ENCODE data around the gene HAUS5. TPM values are rescaled to one million over a fixed set of nuclear protein-coding genes. Genes with fewer than 3 reads are reported as not detected.

The HAUS5 gene
- total RNA-seq, 1 donor from 2014 or later = 34.1 TPM

GRCh38 chr19:35655600-35655999, 43.1 kb downstream of the HAUS5 start:
- DNase-seq (ENCODE audit: low spot score, unreplicated experiment) = no peak
- Mint-ChIP-seq H3K27me3 (no peaks in the 10 kb centered on the region), H3K27ac (no peak overlapping the region), H3K4me3 (ENCODE audit: low read depth) (no peak overlapping the region), H3K9me3 (ENCODE audit: low read depth) (no peaks in the 10 kb centered on the region), H3K4me1 (ENCODE audit: low read depth) (no peaks in the 10 kb centered on the region), H3K36me3 (ENCODE audit: insufficient read depth) (peaks cover 28% of the 10 kb centered on the region)
- no peak for TF ChIP-seq CTCF (IDR thresholded peaks at IDR 0.05; ENCODE audit: unreplicated experiment)

DNA sequence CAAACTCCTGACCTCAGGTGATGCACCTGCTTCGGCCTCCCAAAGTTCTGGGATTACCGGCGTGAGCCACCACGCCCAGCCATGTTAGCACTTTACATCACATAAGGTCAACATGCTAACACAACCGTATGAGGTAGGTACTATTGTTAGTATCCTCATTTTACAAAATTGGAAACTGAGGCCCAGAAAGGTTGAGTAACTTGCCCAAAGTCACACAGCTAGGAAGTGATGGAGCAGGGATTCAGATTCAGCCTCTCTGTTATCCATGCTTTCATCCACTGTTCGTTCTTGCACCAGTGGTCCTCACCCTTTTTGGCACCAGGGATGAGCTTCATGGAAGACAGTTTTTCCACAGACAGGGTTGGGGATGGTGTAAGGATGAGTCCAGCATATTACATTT, 44.2 kb downstream of the HAUS5 start:
- H3K27me3 Mint-ChIP-seq = no peaks in the 10 kb centered on the region
- no peaks in the 10 kb centered on the region for H3K9me3 Mint-ChIP-seq (ENCODE audit: low read depth)
- peaks cover 32% of the 10 kb centered on the region for H3K36me3 Mint-ChIP-seq (ENCODE audit: insufficient read depth)
- H3K27ac Mint-ChIP-seq = no peak overlapping the region
- no peaks in the 10 kb centered on the region for H3K4me1 Mint-ChIP-seq (ENCODE audit: low read depth)
- DNase-seq (ENCODE audit: low spot score, unreplicated experiment) = no peak
- no peak overlapping the region for H3K4me3 Mint-ChIP-seq (ENCODE audit: low read depth)
- no peak for TF ChIP-seq CTCF (IDR thresholded peaks at IDR 0.05; ENCODE audit: unreplicated experiment)

DNA sequence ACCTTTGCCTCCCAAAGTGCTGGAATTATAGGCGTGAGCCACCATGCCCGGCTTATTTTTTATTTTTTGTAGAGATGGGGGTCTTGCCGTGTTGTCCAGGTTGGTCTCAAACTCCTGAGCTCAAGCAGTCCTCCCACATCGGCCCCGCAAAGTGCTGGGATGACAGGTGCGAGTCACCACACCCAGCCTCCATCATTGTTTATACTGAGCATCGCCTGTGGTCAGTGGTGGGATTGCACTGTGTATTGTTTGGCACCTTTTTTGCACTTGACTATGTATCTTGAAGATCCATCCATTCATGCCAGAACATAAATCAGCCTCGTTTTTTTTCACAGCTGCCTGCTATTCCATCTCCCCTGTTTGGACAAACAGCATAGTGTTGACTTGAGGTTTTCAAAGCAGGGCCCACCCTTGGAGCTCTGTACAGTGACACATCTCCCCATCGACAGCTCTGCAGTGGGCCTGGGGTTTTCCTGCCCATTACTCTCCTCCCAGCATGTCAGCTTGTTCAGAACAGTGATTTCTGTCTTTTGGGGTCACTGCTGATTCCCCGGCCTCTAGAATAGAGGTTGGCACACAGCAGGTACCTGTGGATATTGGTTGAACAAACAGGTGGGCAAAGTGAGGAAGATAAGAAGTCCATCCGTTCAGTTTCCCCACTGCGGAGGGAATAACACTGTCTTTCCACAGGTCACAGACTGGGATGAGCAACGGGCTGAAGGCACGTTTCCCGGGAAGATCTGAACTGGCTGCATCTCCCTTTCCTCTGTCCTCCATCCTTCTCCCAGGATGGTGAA, 45.6 kb downstream of the HAUS5 start:
- H3K27ac Mint-ChIP-seq = no peak overlapping the region
- H3K9me3 Mint-ChIP-seq (ENCODE audit: low read depth) = no peaks in the 10 kb centered on the region
- no peak for DNase-seq (ENCODE audit: low spot score, unreplicated experiment)
- no peaks in the 10 kb centered on the region for H3K4me1 Mint-ChIP-seq (ENCODE audit: low read depth)
- H3K27me3 Mint-ChIP-seq = no peaks in the 10 kb centered on the region
- H3K36me3 Mint-ChIP-seq (ENCODE audit: insufficient read depth) = peaks cover 38% of the 10 kb centered on the region
- TF ChIP-seq CTCF (IDR thresholded peaks at IDR 0.05; ENCODE audit: unreplicated experiment) = no peak
- H3K4me3 Mint-ChIP-seq (ENCODE audit: low read depth) = no peak overlapping the region

DNA sequence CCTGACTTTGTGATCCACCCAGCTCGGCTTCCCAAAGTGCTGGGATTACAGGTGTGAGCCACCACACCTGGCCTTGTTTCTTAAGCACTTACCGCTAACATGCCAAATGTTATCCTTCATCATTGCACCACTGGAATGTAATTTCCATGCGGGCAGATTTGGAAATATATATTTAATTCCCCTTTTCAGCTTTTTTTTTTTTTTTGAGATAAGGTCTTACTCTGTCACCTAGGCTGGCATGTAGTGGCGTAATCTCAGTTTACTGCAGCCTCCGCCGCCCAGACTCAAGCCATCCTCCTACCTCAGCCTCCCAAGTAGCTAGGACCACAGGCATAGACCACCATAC, 49.4 kb downstream of the HAUS5 start:
- Mint-ChIP-seq H3K27ac (no peak overlapping the region), H3K27me3 (no peaks in the 10 kb centered on the region), H3K9me3 (ENCODE audit: low read depth) (no peaks in the 10 kb centered on the region), H3K36me3 (ENCODE audit: insufficient read depth) (peaks cover 28% of the 10 kb centered on the region), H3K4me1 (ENCODE audit: low read depth) (peaks cover 3% of the 10 kb centered on the region), H3K4me3 (ENCODE audit: low read depth) (no peak overlapping the region)
- DNase-seq (ENCODE audit: low spot score, unreplicated experiment) = no peak
- no peak for TF ChIP-seq CTCF (IDR thresholded peaks at IDR 0.05; ENCODE audit: unreplicated experiment)

- no peak overlapping the region for H3K4me3 Mint-ChIP-seq (ENCODE audit: low read depth)
- H3K36me3 Mint-ChIP-seq (ENCODE audit: insufficient read depth) = peaks cover 15% of the 10 kb centered on the region
- TF ChIP-seq CTCF (IDR thresholded peaks at IDR 0.05; ENCODE audit: unreplicated experiment) = no peak
Measured at GRCh38 chr19:35663981-35664380, 51.4 kb downstream of the HAUS5 start.

More at GRCh38 chr19:35663981-35664380, 51.4 kb downstream of the HAUS5 start:
- DNase-seq (ENCODE audit: low spot score, unreplicated experiment) = no peak
- Mint-ChIP-seq H3K4me1 (ENCODE audit: low read depth) (peaks cover 3% of the 10 kb centered on the region), H3K9me3 (ENCODE audit: low read depth) (no peaks in the 10 kb centered on the region), H3K27ac (no peak overlapping the region), H3K27me3 (peaks cover 4% of the 10 kb centered on the region)

Data from progenitor cell of endocrine pancreas (in vitro differentiated cells).